ELF-1 (cell line): ENCODE measurements around the gene CLEC1A.
A peak's percentile ranks its signal among the peaks of the same experiment; 100 is the strongest.

Source experiments
- DNase-seq: peaks from one replicate; pipeline ENCODE4 v3.0.0-alpha.2; 2016; ENCODE audit warnings: low read depth, low spot score

Gene CLEC1A

DNA sequence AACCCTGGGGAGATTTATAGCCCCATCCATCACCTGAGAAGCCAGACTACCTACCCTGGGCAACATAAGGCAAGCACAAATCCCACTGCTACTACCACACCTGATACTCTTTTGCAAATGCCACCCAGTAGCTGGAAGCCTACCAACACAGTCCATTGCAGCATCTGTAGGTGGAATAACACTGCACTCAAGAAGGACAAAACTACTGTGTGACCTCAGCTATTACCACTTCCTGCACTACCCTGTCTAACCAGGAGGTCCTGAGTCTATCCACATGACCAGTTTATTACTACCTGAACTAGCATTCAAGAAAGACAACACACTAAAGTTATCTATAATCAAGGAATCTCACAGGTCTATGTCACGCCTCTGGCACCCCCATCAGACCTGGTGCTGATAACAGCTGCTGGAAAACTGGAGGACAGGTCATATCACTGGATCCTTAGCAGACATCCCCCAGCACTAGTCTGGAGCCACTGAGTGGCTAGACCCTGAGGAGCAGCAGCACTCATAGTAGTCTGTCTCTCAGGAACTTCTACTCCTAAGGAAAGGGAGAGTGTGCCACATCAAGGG is 2.9 kb upstream of the CLEC1A start:
- no peak for DNase-seq

DNA sequence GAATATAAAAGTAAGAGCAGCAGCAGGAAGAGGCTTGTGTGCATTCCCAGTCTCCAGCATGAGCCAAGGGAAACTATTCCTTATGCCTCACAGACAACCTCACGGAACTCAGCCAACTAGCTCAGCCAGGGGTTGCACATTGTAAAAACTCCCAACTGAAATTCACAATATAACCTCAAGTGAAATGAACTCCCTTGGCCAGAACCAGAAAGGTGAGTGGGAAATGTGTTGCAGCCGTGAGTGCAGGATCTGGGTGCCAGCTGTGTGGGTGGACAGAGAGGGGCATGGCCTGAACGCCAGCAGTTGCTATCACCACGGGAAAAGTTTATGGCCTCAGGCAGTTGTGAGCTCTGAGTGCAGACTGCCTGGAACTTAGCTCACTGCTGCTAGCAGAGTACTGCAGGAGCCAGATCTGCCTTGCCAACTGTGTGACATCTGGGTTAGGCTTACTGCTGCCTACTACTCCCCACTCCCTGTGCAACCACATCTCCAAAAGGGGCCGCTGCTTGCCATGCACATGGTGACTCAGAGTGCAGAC is 2.3 kb upstream of the CLEC1A start:
- peak; percentile 77 for DNase-seq

DNA sequence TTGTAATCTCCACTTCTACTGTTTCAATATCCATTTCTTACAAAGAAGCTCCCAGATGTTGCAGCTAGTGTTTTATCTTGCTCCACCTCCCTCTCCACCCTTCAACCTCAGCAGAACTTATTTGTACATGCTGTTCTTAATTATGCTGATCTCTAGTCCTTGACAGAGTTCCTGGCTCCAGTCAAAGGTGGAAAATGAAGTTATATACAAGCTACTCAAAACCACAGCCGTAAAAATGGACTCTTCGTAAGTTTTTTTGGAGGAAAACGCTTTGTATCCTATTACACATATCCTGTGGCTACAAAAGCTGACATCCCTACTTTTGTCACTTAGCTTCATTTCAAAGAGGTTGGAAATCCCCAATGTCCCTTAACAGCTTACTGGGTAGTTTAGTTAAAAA is 1.3 kb downstream of the CLEC1A start:
- no peak for DNase-seq

DNA sequence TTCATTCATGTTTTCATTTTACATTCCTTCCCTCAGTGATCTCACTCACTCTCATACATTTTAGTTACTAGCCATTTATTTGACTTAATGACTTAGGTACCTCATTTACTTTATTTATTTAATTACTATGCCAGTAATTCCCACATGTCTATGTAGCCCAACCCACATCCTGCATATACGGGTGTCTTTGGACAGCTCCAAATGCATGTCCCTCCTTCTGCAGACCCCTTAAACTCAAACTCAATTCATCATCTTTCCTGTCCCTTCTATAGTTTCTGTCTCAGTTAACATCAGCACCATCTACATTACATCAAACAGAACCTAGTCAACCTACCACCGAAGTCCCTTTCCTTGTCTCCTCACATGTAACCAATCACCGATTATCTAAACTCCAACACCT is 2.8 kb downstream of the CLEC1A start:
- DNase-seq: no peak

DNA sequence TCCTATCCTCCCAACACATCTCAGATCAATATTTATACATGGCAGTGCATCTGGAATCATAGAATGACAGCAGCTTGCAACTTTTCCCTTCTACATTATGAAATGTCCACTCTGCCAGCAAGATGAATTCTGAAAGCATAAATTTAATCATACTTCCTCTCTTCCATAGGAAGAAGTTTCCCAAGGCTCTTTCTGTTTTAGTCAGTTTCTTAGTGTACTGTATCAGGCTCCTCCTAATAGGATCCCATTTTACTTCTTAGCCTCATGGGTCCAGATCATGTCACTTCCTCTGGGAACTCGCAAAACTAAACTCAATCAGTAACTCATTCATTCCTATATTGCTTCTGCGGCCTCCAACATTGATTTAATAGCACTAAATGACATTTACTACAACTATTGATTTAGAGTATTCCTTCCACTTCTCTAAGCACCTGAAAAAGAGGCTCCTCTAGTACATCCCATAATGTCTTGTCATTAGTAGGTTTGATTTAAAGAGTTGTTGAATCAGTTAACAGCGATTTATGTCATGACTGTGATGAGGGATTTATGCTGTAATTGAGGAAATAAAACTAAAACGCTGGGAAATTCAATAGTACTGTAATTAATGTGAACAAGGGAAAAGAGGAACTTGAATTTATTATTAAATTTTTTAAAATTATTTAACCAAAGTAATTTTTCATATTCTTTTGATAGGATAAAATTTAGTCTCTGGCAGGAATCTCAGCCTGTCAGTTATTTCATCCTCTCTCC is 4.0 kb downstream of the CLEC1A start:
- DNase-seq: no peak

DNA sequence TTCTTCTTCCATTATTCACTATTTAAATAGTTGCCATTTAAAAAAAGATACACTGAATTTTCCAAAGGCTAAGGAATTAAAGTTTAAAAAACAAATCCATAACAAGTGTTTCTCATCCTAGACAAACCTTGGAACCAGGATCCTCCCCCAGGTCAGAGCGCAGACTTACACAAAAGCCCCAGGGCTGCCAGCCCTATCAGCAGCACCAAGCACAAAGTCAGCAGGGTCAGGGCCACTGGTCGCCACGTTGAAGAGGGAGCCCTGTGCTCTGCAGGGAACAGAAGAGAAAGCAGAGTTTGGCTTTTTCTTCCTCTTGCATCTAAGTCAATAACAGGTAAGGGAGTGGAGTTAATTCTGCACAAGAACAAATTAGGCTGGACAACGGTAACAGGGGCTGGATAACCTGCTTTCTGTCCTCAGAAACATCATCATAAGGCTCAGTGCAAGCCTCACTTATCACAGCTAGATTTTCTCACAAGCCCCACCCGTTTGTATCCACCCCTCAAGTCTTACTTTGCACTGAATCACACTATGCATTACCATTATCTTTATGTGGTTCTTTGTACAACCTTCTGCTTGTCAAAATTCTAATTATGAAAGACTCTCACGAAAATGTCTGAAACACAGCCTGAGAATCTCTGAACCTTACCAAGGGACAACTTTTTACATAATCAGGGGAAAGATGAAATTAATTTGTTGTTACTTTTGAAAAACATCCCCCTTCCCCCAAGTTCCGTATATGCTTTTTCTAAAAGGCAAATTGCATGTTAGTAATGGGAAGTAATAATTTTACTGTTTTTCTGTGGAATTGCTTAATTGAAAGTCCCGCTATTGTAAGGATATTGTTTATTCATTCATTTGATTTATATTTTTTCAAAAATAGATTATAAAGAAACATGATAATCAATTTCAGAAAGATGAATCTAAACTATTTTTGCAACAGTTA is 9.6 kb downstream of the CLEC1A start:
- DNase-seq: peak; percentile 31

DNA sequence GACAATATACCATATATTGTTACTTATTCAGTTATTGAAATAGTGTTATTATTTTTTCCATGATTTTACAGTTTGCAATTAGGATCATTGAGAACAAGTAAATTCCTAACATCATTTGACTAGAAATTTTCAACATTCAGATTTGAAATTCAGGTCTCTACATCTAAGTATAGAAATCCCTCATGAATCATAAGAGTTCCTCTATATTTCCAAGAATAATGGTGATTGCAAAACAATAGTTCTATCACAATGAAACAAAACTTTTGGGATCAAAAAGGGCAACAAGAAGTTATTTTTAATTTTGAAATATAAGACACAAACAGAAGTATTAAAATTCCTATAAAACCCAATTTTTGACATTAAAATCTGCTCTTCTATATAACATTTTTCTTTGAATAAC is 10.8 kb downstream of the CLEC1A start:
- DNase-seq: no peak

DNA sequence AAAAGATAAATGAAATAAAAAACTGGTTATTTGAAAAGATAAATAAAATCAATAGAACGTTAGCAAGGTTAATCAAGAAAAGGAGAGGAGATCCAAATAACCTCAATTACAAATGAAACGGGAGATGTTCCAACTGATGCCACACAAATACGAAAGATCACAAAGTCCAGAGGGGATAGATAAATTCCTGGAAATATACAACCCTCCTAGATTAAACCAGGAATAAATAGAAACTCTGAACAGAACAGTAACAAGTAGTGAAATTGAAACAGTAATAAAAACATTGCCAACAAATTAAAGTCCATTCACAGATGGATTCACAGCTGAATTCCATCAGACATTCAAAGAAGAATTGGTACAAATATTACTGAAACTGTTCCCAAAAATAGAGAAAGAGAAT is 12.4 kb downstream of the CLEC1A start:
- DNase-seq: no peak

DNA sequence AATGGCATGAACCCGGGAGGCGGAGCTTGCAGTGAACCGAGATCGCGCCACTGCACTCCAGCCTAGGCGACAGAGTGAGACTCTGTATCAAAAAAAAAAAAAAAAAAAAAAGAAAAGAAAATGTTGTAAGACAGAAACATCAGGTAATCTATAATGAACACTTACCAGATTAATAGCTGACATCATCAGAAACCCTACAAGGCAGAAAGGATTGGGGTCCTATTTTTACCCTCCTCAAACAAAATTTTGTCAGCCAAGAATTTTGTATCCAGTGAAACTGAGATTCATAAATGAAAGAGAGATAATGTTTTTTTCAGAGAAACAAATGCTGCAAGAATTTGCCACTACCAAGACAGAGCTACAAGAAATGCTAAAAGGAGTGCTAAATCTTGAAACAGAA is 14.1 kb downstream of the CLEC1A start:
- DNase-seq: no peak

DNA sequence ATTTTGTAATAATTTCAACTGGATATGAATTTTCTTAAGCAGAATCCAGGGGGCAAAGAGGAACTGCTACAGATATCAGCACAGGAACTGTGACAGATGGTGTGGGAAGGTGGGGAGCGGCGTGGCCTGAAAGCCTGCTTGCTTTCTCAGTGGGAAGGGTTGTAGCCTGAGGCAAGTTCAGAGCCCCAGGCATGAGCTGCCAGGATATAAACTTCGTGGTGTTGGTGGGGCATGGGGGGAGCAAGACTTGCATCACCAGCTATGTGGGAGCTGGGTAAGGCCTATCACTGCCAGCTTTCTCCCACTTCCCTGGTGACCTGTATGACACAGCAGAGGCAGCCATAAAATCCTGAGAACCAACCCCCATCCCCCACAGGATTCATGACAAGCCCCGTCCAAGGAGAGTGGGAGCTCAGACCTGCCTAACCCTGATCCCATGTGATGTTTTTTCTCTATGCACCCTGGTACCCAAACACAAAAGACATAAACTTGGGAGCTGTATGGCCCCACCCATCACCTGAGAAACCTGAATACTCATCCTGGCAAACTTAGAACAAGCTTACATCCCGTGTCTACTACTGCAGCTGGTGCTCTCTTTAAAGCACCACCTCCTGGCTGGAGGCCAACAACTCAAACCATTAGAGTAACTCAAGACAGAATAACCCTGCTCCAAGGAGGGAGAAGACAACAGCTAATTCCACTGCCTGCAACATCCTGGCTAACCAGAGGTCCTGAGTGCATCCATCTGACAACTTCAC is 16.5 kb downstream of the CLEC1A start:
- DNase-seq: no peak

DNA sequence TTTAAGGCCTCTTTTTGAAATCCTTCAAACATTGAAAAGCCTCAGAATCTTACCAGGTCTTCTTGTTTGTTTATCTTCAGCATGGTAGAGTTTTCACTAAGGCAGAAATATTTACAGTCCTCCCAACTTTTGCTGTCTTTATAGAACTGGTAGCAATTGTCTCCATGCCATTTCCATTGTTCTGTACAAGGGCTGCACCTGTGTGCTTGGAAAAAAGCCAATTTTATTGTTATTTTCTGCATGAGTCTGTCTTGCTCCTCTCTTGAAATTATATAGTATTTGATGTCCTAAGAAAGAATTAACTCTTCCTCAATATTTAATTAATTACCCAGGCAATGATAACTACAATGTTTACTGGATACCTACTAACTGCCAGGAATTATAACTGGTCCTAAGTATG is 23.3 kb downstream of the CLEC1A start:
- DNase-seq: no peak

DNA sequence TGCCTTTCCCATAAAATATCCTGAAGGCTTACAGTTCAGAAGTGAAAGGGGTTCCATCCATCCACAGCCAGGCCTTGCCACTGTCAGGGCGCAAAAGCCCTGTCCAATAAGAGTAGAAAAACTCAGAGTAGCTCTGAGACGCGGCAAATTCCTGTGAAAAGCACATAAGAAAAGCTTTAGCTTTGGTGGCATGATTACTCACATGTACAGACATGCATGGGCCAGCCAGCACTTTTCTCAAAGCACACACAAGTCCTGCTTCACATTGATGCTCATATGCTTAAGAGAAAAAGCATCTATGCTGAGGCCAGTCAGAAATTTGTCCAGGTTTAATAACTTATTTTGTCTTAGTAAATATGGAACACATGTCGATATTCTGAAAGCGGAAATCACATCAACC is 25.5 kb downstream of the CLEC1A start:
- DNase-seq: no peak

DNA sequence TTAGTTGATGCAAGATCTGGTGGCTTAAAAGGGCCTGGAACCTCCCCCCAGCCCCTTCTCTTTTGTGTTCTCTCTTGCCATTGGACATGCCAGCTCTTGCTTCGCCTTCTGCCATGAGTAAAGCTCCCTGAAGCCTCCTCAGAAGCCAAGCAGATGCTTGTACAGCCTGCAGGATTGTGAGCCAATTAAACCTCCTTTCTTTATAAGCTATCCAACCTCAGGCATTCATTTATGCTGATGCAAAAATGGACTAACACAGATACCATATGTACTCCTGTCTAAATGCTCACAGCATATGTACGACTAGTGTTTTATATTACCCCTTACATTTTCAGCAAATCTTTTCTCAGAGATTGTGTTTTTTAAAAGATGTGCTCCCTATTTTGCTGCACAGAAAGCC is 26.7 kb downstream of the CLEC1A start:
- DNase-seq: no peak

DNA sequence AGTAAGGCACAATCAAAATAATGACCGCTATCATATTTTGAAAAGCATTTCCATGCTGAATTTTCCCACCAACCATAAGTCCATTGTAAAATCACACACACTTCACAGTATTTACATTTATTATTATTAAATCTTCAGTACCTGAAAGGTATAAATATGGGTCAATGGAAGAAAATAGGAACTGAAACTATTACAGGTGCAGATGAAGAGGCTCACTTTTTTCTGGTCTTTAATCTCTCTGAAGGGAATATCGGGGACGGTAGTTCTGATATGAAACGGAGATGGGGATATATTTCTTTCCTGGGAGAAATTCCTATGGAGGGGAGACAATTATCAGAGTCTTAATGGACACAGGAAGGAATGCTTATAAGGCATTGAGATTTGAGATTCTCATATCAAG is 28.4 kb downstream of the CLEC1A start:
- no peak for DNase-seq

DNA sequence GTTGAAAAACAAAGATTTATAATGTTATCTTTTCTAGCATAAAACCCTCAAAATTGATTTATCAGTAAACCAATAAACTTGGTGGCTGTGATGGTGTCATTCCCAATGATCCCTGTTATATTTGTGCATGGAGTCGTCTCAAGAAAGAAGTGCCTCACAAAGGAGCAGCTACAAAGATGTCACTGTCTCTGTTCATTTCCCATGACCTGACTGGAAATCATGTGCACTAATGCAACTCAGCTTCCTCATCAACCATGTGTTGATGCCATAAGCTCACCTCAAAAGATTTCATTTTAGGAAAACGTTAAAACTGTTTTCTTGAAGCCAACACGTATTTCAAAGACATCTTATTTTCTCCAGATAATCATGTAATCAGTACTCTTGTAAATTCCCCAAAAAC is 28.8 kb downstream of the CLEC1A start:
- no peak for DNase-seq

DNA sequence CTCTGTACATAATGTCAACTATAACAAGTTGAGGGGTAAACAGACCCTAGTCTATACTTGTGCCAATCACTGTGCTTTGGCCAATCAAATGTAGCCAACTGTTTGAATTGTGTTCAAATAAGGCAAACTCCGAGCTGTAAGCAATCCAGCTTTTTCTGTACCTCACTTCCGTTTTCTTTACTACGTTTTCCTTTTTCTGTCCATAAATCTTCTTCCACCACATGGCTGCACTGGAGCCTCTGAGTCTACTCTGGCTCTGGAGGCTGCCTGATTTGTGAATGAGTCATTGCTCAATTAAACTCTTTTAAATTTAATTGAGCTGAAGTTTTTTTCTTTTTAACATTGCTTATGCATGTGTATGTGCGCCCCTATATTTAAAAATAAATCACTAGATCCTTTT is 29.7 kb downstream of the CLEC1A start:
- DNase-seq: no peak

DNA sequence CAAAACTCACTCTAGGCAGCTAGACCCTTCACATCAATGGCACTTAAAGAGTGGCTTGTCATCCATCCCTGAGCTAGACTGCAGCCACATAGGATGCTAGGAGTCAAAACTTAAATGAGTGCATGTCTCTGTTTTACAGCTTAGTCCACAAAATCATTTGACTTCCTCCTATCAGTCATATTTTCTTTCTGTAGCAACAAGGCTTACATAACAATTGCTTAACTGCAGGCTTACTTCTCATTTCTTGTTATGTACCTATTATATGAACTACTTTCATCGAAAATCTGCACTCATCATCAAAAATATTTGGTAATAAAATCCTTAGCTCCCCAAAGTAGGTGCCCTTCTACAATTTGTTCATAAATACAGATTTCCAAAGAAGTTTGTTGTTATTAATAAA is 30.1 kb downstream of the CLEC1A start:
- DNase-seq: no peak

DNA sequence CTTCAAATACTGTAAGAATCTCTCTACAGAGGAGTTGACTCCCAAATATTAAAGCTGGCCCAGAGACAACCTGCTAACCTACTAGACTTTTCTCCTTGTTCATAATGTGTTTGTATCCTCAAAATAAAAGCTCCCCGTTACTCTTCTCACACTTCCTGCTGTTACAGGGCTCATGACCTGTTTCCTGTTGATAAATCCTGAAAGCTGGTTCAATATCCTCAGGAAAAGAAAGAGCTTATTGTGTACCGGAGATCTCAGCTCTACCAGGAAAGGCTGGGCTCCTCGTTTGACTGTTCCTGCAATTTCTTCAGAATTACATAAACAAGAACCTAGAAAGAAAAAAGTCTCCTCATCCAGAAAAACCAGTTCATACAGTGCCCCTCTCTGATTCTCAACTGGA is 30.8 kb downstream of the CLEC1A start:
- no peak for DNase-seq

DNA sequence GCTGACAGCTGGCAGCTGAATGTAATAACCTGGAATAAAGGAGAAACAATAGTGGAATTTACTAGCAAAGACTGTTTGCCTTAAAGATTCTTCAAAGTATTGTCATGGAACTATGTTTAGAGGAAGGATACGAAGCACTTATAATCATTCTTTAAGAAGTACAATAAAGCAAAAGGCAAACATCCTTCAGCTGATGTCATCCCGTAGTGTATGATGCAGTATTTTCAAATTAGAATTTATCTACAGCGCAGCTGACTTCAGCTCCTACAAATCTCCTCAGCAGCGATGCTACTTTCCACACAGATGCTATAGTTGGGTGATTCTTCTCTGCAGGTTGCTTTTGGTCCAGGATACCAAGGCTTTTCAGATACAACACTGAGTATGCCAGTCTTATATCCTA is 31.5 kb downstream of the CLEC1A start:
- DNase-seq: no peak

DNA sequence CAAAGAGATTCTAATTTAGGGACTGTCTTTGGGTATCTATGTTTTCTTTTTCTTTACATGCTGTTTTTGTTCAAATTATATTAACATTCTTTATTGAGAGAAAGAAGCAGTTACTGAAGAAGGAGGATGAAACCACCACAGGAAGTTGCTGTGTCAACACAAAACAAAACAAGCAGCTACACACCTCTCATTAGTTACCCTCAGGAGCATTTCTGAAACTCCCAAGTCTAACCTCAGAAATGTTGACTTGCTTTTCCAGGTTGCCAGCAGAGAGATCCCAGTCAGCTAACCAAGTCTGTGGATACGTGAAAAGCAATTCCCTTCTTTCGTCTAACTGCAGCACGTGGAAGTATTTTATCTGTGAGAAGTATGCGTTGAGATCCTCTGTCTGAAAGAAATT is 33.5 kb downstream of the CLEC1A start:
- DNase-seq: no peak

DNA sequence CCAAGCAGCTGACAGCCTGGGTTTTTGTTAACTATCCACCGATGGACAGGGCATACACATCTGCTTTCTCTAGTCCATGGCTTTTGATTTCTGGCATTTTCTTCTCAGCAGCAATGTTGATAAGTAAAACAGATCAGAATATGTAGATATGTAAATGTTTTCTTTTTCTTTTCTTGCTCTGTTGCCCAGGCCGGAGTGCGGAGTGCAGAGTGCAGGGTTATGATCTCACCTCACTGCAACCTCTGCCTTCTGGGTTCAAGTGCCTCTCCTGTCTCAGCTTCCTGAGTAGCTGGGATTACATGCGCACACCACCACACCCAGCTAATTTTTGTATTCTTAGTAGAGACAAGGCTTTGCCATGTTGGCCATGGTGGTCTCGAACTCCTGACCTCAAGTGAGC is 40.4 kb downstream of the CLEC1A start:
- no peak for DNase-seq
